Gastrocnemius medialis (tissue), 4 donors: ENCODE data around the gene AHI1.

Experiments used
- POLR2A ChIP-seq, 2 donors: fragments of 450-650 bp; IDR thresholded peaks; one replicate each; pipeline ENCODE4 v1.6.1; 2017; ENCODE audit warnings: antibody characterized with exemption in 2 of 2, mild to moderate bottlenecking in 2 of 2, moderate library complexity in 2 of 2
- TF ChIP-seq, protein P1 (sequence below), 5 experiments: fragments of 450-650 bp in 3 of 5; fragments of 200-600 bp in 2 of 5; sonication (generic) in 2 of 5; IDR thresholded peaks in 4 of 5; conservative IDR thresholded peaks in 1 of 5; 1 replicate in 4 of 5; 2 replicates in 1 of 5; pipeline ENCODE4 v1.5.1; 2016 to 2019; ENCODE audit warnings: antibody characterized with exemption in 5 of 5, mild to moderate bottlenecking in 3 of 5, moderate library complexity in 3 of 5

DNA sequence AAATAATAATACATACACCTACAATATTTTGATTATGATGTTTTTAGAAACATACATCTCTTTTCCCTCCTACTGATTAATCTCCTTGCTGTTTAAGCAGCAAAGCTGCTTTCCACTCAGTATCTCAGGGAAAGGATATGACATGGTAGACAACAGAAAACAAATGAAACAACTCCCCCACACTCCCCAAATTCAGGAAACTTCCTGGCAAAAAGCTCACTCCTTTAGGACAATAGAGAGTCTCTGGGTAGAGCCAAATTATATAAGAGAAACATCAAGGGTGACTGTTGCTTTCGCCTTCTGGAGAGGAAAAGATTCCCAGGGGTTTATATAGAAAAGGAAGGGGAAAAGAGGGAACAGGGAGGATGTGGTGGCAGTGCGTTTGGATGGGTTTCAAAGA lies 48.7 kb upstream of the AHI1 start:
- TF ChIP-seq, protein P1, sequence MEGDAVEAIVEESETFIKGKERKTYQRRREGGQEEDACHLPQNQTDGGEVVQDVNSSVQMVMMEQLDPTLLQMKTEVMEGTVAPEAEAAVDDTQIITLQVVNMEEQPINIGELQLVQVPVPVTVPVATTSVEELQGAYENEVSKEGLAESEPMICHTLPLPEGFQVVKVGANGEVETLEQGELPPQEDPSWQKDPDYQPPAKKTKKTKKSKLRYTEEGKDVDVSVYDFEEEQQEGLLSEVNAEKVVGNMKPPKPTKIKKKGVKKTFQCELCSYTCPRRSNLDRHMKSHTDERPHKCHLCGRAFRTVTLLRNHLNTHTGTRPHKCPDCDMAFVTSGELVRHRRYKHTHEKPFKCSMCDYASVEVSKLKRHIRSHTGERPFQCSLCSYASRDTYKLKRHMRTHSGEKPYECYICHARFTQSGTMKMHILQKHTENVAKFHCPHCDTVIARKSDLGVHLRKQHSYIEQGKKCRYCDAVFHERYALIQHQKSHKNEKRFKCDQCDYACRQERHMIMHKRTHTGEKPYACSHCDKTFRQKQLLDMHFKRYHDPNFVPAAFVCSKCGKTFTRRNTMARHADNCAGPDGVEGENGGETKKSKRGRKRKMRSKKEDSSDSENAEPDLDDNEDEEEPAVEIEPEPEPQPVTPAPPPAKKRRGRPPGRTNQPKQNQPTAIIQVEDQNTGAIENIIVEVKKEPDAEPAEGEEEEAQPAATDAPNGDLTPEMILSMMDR (IDR thresholded peaks at IDR 0.05 in 4 of 5, conservative IDR thresholded peaks at IDR 0.05 in 1 of 5), result no peak
- no peak for TF ChIP-seq POLR2A (IDR thresholded peaks at IDR 0.05)
